PC-3 (cell line): Measurements from ENCODE around the gene TMEM37.

Experiments used
- EZH2 ChIP-seq: fragments of 300-600 bp; sonication (generic); IDR thresholded peaks from one replicate; pipeline ENCODE4 v1.6.1; 2017; ENCODE audit warnings: antibody characterized with exemption, mild to moderate bottlenecking, low read length; ENCODE audit not compliant: unreplicated experiment
- EZH2phosphoT487 ChIP-seq: fragments of 300-600 bp; sonication (generic); IDR thresholded peaks from 2 replicates; pipeline ENCODE4 v1.6.1; 2018; ENCODE audit warnings: mild to moderate bottlenecking, antibody characterized with exemption, low read length, borderline replicate concordance
- TF ChIP-seq, protein P1 (sequence below): fragments of 300-600 bp; sonication (generic); conservative IDR thresholded peaks from 2 replicates; pipeline ENCODE4 v1.5.1; 2017; ENCODE audit warnings: antibody characterized with exemption, low read depth, mild to moderate bottlenecking, low read length

DNA sequence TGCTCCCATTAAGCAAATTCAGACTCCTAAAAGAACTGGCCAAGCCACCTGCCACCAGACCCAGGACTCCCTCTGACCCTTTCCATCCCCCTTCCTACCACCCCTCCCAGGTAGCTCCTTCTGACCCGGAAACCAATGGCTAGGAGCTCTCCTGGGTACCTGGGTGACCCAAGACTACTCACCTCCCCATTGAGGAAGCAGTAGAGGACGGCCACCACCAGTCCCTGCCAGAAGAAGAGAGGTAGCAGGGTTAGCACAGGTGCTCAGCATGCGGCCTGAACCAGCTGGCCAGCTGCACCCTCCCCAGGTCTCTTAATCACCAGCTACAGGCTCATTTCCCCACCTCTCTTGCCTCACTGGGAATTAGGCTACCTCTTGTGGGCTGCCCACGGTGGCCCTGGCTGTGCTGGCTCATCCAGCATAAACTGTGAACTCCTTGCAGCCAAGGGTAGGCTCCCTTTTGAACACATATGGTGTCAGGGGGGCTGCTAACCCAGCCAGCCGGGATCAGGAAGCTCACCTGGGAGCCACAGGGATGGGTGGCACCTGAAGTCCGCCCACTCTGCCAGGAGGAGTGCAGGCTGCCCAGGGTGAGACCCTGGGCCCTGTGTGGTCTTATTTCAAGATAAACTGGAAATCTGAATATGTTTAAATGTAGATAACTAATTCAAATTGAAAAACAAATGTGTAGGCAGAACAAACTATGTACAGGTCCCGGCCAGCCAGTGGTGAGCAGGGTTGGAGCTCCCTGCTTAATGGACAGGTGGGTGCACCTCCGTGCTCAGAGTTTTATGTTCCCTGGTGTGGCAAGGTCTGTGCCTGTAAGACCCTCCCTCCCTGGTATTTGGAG is 9.9 kb downstream of the TMEM37 start:
- TF ChIP-seq, protein P1, sequence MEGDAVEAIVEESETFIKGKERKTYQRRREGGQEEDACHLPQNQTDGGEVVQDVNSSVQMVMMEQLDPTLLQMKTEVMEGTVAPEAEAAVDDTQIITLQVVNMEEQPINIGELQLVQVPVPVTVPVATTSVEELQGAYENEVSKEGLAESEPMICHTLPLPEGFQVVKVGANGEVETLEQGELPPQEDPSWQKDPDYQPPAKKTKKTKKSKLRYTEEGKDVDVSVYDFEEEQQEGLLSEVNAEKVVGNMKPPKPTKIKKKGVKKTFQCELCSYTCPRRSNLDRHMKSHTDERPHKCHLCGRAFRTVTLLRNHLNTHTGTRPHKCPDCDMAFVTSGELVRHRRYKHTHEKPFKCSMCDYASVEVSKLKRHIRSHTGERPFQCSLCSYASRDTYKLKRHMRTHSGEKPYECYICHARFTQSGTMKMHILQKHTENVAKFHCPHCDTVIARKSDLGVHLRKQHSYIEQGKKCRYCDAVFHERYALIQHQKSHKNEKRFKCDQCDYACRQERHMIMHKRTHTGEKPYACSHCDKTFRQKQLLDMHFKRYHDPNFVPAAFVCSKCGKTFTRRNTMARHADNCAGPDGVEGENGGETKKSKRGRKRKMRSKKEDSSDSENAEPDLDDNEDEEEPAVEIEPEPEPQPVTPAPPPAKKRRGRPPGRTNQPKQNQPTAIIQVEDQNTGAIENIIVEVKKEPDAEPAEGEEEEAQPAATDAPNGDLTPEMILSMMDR = no peak
- TF ChIP-seq EZH2 (no peak), EZH2phosphoT487 (no peak)
